NCI-H2227 treated with DMSO at 0.1 percent for 48 hours (cell line): Measurements from ENCODE around the gene ATN1.

Experiments
- DNase-seq: peaks from one replicate; lab custom pipeline; 2025; lab: John Stamatoyannopoulos, UW

Gene ATN1

GRCh38 chr12:6928703-6929407, 1.1 kb downstream of the ATN1 start:
- DNase-seq, result no peak

- DNase-seq, result no peak
Observed at GRCh38 chr12:6929466-6930452, 2.0 kb downstream of the ATN1 start.

DNA sequence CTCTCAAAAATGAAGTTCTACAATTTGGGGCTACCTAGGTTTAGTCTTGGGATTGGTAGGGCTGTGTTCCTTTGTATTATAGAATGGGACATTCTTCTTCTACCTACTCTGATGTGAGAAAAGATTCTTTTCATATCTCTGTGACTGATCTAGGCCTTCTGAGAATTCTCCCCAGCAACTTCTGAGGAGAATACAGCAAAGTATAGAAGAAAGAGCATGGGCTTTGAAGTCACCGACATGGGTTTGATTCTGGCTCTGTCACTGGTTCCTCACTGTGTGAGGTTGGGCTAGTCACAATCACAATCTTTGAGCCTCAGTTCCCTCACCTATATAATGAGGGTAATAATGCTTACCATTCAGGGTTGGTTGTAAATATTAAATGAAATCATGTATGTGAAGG, 5.0 kb downstream of the ATN1 start:
- DNase-seq, result no peak

DNA sequence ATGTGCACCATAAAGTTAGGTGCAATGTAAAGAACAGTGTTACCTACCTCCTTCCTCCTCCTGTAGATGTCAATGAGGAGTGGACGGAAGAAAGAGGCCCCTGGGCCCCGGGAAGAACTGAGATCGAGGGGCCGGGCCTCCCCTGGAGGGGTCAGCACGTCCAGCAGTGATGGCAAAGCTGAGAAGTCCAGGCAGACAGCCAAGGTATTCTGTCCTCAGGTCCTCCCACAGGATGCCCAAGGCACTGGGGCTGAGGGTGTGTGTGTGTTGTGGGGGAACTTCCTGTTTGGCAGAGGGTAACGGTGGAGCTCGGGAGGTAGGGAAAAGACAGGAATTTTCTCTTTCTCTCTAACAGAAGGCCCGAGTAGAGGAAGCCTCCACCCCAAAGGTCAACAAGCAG, 6.4 kb downstream of the ATN1 start:
- no peak for DNase-seq

GRCh38 chr12:6935371-6936193, 7.8 kb downstream of the ATN1 start:
- DNase-seq, result no peak

GRCh38 chr12:6936194-6936635, 8.5 kb downstream of the ATN1 start:
- DNase-seq, result no peak

DNA sequence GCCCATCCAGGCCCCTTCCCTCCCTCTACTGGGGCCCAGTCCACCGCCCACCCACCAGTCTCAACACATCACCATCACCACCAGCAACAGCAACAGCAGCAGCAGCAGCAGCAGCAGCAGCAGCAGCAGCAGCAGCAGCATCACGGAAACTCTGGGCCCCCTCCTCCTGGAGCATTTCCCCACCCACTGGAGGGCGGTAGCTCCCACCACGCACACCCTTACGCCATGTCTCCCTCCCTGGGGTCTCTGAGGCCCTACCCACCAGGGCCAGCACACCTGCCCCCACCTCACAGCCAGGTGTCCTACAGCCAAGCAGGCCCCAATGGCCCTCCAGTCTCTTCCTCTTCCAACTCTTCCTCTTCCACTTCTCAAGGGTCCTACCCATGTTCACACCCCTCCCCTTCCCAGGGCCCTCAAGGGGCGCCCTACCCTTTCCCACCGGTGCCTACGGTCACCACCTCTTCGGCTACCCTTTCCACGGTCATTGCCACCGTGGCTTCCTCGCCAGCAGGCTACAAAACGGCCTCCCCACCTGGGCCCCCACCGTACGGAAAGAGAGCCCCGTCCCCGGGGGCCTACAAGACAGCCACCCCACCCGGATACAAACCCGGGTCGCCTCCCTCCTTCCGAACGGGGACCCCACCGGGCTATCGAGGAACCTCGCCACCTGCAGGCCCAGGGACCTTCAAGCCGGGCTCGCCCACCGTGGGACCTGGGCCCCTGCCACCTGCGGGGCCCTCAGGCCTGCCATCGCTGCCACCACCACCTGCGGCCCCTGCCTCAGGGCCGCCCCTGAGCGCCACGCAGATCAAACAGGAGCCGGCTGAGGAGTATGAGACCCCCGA, 9.1 kb downstream of the ATN1 start:
- DNase-seq, result peak; percentile 15

- DNase-seq, result peak; percentile 86
Observed at GRCh38 chr12:6937481-6938352, 10.0 kb downstream of the ATN1 start.

GRCh38 chr12:6938353-6939190, 10.8 kb downstream of the ATN1 start:
- DNase-seq, result no peak

DNA sequence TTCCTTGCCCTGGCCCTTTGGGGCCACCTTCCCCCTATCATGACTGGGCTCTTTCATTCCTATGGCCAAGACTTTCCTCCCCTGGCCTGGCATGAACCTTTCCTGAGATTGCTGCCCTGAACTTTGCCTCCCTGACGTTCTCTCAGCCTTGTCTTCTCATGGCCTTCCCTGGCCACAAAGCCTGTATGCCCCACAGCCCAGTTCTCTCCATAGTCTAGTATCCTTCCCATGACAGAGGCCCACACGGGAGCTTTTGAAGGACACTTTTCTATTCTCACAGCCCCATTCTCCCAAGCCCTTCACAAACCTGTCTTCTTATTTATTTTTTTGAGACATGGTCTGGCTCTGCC, 11.4 kb downstream of the ATN1 start:
- no peak for DNase-seq

GRCh38 chr12:6941267-6941666, 13.5 kb downstream of the ATN1 start:
- no peak for DNase-seq

GRCh38 chr12:6941782-6942181, 14.0 kb downstream of the ATN1 start:
- DNase-seq, result no peak

- DNase-seq, result no peak
Observed at GRCh38 chr12:6942331-6942665, 14.5 kb downstream of the ATN1 start.

- peak; percentile 93 for DNase-seq
Observed at GRCh38 chr12:6943389-6943721, 15.6 kb downstream of the ATN1 start.

DNA sequence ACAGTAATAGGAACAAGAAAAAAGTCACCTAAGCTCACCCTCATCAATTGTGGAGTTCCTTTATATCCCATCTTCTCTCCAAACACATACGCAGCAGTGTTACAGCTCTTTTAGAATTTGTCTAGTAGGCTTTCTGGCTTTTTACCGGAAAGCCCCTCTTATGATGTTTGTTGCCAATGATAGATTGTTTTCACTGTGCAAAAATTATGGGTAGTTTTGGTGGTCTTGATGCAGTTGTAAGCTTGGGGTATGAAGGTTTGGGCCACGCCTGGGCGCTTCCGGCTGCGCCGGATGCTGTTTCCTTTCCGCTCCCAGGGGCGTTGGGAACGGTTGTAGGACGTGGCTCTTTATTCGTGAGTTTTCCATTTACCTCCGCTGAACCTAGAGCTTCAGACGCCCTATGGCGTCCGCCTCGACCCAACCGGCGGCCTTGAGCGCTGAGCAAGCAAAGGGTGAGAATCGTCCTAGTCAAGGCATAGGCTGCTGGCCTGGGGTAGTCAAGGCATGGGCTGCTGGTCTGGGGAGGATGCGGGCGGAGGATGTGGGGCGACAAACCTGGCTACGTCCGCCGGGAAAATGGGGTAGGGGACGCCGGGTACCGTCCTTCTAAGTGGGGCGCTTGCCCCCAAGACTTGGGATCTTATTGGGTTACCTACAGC, 16.1 kb downstream of the ATN1 start, which contains the start of the genes C12orf57 and RNU7-1:
Gene C12orf57, plus strand, starts transcription at position 301 of the 659 bp plus-strand sequence. Its CDS starts 100 bp downstream, at position 401.
Gene RNU7-1, plus strand, starts transcription at position 95 of the 659 bp plus-strand sequence.
- peak; percentile 93 for DNase-seq

- DNase-seq, result peak; percentile 82
Observed at GRCh38 chr12:6944381-6945186, 16.8 kb downstream of the ATN1 start.

- no peak for DNase-seq
Observed at GRCh38 chr12:6945613-6946012, 17.9 kb downstream of the ATN1 start.
